ENCODE data around the gene NPIPA1.
"Not testable (repeated sequence)": the region's sequence is repeated elsewhere in the genome, so short reads cannot be mapped to it uniquely, and the experiment has no call there.

DNA sequence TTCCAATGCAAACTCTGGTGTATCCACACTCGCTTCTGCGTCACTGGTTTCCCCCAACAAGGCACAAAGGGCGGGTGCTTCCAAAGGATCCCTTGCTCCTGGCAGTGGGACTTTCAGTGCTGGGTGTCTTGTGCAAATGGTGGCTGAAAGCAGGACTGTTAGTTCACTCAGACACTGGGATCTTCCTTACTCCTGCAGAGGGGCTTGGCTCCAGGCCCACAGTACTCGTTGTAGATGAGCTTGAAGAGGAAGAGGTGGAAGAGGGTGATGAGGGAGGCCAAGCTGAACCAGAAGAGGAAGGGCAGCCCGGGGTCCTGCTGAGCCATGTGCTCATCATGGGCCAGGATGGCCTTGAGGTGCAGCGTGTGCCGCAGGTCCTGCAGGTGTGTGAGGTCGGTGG, 50.8 kb downstream of the NPIPA1 start:
- not testable (repeated sequence) for TF ChIP-seq POLR2A (IDR thresholded peaks at IDR 0.05)
- TF ChIP-seq, protein P1, sequence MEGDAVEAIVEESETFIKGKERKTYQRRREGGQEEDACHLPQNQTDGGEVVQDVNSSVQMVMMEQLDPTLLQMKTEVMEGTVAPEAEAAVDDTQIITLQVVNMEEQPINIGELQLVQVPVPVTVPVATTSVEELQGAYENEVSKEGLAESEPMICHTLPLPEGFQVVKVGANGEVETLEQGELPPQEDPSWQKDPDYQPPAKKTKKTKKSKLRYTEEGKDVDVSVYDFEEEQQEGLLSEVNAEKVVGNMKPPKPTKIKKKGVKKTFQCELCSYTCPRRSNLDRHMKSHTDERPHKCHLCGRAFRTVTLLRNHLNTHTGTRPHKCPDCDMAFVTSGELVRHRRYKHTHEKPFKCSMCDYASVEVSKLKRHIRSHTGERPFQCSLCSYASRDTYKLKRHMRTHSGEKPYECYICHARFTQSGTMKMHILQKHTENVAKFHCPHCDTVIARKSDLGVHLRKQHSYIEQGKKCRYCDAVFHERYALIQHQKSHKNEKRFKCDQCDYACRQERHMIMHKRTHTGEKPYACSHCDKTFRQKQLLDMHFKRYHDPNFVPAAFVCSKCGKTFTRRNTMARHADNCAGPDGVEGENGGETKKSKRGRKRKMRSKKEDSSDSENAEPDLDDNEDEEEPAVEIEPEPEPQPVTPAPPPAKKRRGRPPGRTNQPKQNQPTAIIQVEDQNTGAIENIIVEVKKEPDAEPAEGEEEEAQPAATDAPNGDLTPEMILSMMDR (IDR thresholded peaks at IDR 0.05), result not testable (repeated sequence)

All from right lobe of liver (tissue), 4 donors.